KG1 (cell line): Measurements from ENCODE around the gene B3GNT4.
"Not testable (repeated sequence)": the region's sequence is repeated elsewhere in the genome, so short reads cannot be mapped to it uniquely, and the experiment has no call there.

ENCODE experiments used
- DNase-seq: peaks from one replicate; lab custom pipeline; 2025; lab: John Stamatoyannopoulos, UW

The B3GNT4 gene

GRCh38 chr12:122203301-122204166 lies at the start of gene B3GNT4:
Gene B3GNT4, plus strand, starts transcription at chr12:122203709. Its CDS starts 910 bp downstream, at chr12:122204619.
- DNase-seq, result no peak

- DNase-seq, result no peak
Observed at GRCh38 chr12:122155705-122156104, 47.8 kb upstream of the B3GNT4 start.

- DNase-seq, result no peak
Observed at GRCh38 chr12:122158700-122159285, 44.7 kb upstream of the B3GNT4 start.

DNA sequence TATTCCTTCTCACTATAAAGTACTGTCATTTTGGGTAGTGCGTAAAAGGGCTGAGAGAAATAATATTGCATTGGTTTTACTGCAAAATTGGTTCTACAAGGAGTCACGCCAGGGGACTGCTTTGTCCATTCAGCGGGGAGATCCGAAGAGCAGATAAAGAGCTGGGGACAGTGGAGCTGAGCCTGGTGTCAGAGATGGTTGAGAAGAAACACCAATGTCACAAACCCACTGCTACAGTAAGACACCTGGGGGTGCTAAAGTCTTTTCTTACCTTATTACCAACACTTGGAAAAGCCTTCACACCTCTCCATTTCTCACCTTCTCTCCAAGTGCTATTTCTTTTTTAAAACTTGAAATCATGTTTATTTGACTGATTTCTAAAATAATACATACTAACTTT lies 43.6 kb upstream of the B3GNT4 start:
- DNase-seq, result no peak

DNA sequence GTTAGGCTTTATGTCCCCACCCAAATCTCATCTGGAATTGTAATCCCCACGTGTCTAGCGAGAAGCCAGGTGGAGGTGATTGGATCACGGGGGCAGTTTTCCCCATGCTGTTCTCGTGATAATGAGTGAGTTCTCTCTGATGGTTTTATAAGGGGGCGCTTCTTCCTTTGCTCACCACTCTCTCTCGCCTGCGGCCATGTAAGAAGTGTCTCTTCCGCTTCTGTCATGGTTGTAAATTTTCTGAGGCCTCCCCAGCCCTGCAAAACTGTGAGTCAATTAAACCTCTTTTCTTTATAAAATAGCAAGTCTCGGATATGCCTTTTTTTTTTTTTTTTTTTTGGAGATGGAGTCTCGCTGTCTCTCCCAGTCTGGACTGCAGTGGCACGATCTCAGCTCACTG lies 42.7 kb upstream of the B3GNT4 start:
- DNase-seq, result no peak

- DNase-seq, result no peak
Observed at GRCh38 chr12:122161682-122162081, 41.8 kb upstream of the B3GNT4 start.

DNA sequence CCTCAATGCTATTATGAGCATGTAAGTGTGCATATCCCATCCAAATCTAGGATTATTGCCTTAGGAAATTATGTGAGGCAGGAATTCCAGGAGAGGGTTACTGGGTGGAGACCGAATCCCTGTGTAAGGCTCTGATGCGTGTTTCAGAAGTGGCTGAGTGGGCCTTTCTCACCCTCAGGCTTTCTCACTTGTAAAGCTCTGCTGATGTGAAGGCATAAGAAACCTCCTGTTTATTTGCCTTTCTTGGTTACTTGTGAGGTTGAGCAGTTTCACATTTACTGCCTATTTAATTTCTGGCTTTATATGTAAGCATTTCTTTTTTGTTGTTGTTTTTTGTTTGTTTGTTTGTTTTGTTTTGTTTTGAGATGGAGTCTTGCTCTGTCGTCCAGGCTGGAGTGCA lies 40.5 kb upstream of the B3GNT4 start:
- no peak for DNase-seq

GRCh38 chr12:122166422-122167349 lies 36.8 kb upstream of the B3GNT4 start:
- no peak for DNase-seq

- DNase-seq, result no peak
Observed at GRCh38 chr12:122167356-122167925, 36.1 kb upstream of the B3GNT4 start.

DNA sequence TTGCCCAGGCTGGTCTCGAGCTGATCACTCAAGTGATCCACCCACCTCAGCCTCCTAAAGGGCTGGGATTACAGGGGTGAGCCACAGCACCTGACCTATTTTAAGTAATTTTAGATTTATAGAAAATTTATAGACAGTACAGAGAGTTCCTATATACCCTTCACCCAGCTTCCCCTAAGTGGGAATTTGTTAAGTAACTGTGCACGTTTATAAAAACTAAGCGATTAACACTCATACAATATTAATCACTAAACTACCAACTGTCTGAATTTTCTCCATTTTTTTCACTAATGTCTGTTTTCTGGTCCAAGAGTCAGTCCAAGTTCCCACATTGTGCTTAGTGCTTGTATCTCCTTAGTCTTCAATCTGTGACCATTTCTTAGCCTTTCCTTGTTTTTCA lies 35.0 kb upstream of the B3GNT4 start:
- no peak for DNase-seq

DNA sequence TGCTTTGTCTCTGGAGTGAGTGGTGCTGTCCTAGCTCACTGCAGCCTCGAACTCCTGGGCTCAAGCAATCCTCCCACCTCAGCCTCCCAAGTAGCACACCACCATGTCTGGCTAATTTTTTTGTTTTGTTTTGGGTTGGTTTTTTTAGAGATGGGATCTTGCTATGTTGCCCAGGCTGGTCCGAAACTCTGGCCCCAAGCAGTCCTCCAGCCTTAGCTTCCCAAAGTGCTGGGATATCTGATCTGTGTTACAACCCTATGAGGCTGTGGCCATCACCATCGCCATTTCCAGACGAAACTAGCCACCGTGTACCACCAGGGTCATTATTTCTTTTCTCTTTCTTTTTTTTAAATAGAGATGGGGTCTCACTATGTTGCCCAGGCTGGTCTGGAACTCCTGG lies 32.1 kb upstream of the B3GNT4 start:
- DNase-seq, result no peak

- no peak for DNase-seq
Observed at GRCh38 chr12:122172262-122172939, 31.1 kb upstream of the B3GNT4 start.

DNA sequence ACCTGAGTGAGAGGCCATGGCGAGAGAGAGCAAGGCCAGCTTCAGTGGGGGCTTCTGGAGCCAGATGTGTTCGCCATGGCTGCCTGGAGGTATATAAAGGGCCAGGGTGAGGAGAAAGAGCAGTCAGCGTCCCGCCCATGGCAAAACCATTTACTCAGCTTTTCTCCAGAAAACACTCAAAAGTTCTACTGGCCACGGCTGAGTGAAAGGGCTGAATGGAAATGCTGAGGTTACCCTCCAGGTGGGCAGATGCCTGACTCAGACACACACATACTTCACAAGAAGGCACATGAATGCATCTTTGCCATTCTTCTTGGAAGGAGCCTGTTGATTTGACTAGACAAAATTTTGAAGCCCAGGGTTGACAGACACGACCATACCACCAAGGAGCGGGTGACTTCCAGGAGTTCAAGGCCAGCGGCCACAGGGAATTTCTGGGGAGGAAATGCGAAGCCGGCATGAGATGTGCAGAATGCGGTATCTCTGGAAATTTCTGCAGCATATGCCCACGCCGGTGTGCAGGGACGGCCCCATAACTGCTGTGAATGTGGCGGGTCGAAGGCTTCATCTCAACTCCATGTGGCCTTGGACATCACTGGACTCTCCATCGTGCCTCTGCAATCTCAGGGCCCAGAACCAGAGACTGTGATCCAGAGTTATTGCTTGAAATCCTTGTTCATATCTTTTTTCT lies 29.2 kb upstream of the B3GNT4 start, which contains the start of gene IL31:
Gene IL31 (minus strand): TSS at position 67 of the 691 bp plus-strand sequence. CDS start 49 bp downstream, at position 18.
- no peak for DNase-seq

GRCh38 chr12:122176473-122176872 lies 27.0 kb upstream of the B3GNT4 start:
- not testable (repeated sequence) for DNase-seq

DNA sequence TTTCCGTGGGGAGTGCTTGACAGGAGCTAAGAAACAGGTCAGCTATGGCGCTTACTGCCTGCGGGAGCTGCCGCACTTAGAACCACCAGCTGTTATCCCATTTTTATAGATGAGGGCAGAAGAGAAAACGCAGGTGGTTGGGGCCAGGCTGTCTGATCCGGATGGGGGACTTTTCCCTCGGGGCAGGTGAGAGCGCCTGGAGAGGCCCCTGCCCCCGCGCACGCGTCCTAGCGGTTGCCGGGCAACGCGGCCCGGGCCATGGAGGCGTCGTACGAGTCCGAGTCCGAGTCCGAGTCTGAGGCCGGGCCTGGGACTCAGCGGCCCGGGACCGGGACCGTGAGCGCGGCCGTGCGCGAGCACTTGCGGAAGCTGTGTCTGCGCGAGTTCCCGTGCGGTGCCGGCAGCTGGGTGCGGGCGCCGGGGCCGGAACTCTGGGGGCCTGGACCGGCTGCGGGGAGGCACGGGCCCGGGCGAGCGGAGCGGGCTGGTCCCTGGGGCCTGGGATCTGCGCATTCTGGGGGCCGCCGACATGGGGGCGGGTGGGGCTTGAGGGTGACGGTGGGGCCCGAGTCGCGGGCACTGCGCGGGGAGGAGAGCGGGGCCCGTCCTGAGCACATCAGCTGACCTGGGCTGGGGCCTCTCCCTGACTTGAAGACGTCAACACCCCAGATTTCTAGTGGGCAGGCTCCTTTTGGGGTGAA lies 20.5 kb upstream of the B3GNT4 start, which contains the start of gene LRRC43:
Gene LRRC43 (plus strand): TSS at position 237 of the 701 bp plus-strand sequence. CDS start 22 bp downstream, at position 259.
- DNase-seq, result no peak

- no peak for DNase-seq
Observed at GRCh38 chr12:122183588-122183940, 19.9 kb upstream of the B3GNT4 start.

- DNase-seq, result peak; percentile 30
Observed at GRCh38 chr12:122184517-122184916, 19.0 kb upstream of the B3GNT4 start.

- no peak for DNase-seq
Observed at GRCh38 chr12:122185079-122185478, 18.4 kb upstream of the B3GNT4 start.

GRCh38 chr12:122185494-122186082 lies 17.9 kb upstream of the B3GNT4 start:
- DNase-seq, result no peak

GRCh38 chr12:122187466-122187865 lies 16.0 kb upstream of the B3GNT4 start:
- DNase-seq, result no peak
